ENCODE data around the gene KLLN.
"Not testable (repeated sequence)": the region's sequence is repeated elsewhere in the genome, so short reads cannot be mapped to it uniquely, and the experiment has no call there.

KLLN gene

GRCh38 chr10:87863053-87863943 is at the start of gene KLLN, which contains the start of gene PTEN:
TSS of gene KLLN (minus strand) at chr10:87863533. CDS start at chr10:87862487, 1,046 bp downstream.
TSS of gene PTEN (plus strand) at chr10:87863625. CDS start at chr10:87864470, 845 bp downstream.
- Histone ChIP-seq H3K36me3 (ENCODE audit: control insufficient read depth in 1 of 2, insufficient read depth in 2 of 2, low read length in 2 of 2) (no peaks in the 10 kb centered on the region), H3K27ac (ENCODE audit: low read length) (peak within 1 kb of the TSS; percentile 93), H3K27me3 (ENCODE audit: low read depth, low read length) (no peaks in the 10 kb centered on the region), H3K4me1 (ENCODE audit: control insufficient read depth in 1 of 2, insufficient read depth in 2 of 2, low read length in 2 of 2) (peaks cover 0 to 4% of the 10 kb centered on the region in 2 donors), H3K9me3 (ENCODE audit: control insufficient read depth in 1 of 2, low read length in 2 of 2) (no peaks in the 10 kb centered on the region), H3K4me3 (ENCODE audit: low read depth in 1 of 2, low read length in 2 of 2) (peak within 1 kb of the TSS; percentile 98 to 99)

GRCh38 chr10:87903396-87903795 is 40.1 kb upstream of the KLLN start:
- not testable (repeated sequence) for H3K9me3 ChIP-seq (ENCODE audit: control insufficient read depth in 1 of 2, low read length in 2 of 2); H3K27ac ChIP-seq (ENCODE audit: low read length); H3K27me3 ChIP-seq (ENCODE audit: low read depth, low read length)
- Histone ChIP-seq H3K4me3 (ENCODE audit: low read depth in 1 of 2, low read length in 2 of 2) (peak overlapping the region in 1 of 2 donors; percentile 5), H3K4me1 (ENCODE audit: control insufficient read depth in 1 of 2, insufficient read depth in 2 of 2, low read length in 2 of 2) (peaks cover 0 to 12% of the 10 kb centered on the region in 2 donors), H3K36me3 (ENCODE audit: control insufficient read depth in 1 of 2, insufficient read depth in 2 of 2, low read length in 2 of 2) (peaks cover 0 to 16% of the 10 kb centered on the region in 2 donors)

GRCh38 chr10:87897957-87898356 is 34.6 kb upstream of the KLLN start:
- H3K27ac ChIP-seq (ENCODE audit: low read length); H3K9me3 ChIP-seq (ENCODE audit: control insufficient read depth in 1 of 2, low read length in 2 of 2); H3K27me3 ChIP-seq (ENCODE audit: low read depth, low read length); H3K4me3 ChIP-seq (ENCODE audit: low read depth in 1 of 2, low read length in 2 of 2); H3K36me3 ChIP-seq (ENCODE audit: control insufficient read depth in 1 of 2, insufficient read depth in 2 of 2, low read length in 2 of 2): not testable (repeated sequence)
- peaks cover 5 to 12% of the 10 kb centered on the region in 2 donors for H3K4me1 ChIP-seq (ENCODE audit: control insufficient read depth in 1 of 2, insufficient read depth in 2 of 2, low read length in 2 of 2)

- no peaks in the 10 kb centered on the region for H3K36me3 ChIP-seq (ENCODE audit: control insufficient read depth in 1 of 2, insufficient read depth in 2 of 2, low read length in 2 of 2)
- H3K27ac ChIP-seq (ENCODE audit: low read length), result no peak overlapping the region
- H3K9me3 ChIP-seq (ENCODE audit: control insufficient read depth in 1 of 2, low read length in 2 of 2), result no peaks in the 10 kb centered on the region
- peaks cover 5 to 20% of the 10 kb centered on the region in 2 donors for H3K4me1 ChIP-seq (ENCODE audit: control insufficient read depth in 1 of 2, insufficient read depth in 2 of 2, low read length in 2 of 2)
- H3K27me3 ChIP-seq (ENCODE audit: low read depth, low read length), result no peaks in the 10 kb centered on the region
- H3K4me3 ChIP-seq (ENCODE audit: low read depth in 1 of 2, low read length in 2 of 2), result no peak overlapping the region
These were observed 32.9 kb upstream of the KLLN start for GRCh38 chr10:87896216-87896615.

- Histone ChIP-seq H3K4me3 (ENCODE audit: low read depth in 1 of 2, low read length in 2 of 2) (no peak overlapping the region), H3K36me3 (ENCODE audit: control insufficient read depth in 1 of 2, insufficient read depth in 2 of 2, low read length in 2 of 2) (no peaks in the 10 kb centered on the region), H3K27me3 (ENCODE audit: low read depth, low read length) (no peaks in the 10 kb centered on the region), H3K4me1 (ENCODE audit: control insufficient read depth in 1 of 2, insufficient read depth in 2 of 2, low read length in 2 of 2) (peaks cover 5 to 20% of the 10 kb centered on the region in 2 donors), H3K9me3 (ENCODE audit: control insufficient read depth in 1 of 2, low read length in 2 of 2) (no peaks in the 10 kb centered on the region), H3K27ac (ENCODE audit: low read length) (no peak overlapping the region)
These were observed 32.1 kb upstream of the KLLN start for GRCh38 chr10:87895430-87895829.

GRCh38 chr10:87887548-87888289 is 24.4 kb upstream of the KLLN start:
- H3K27ac ChIP-seq (ENCODE audit: low read length), result no peak overlapping the region
- H3K9me3 ChIP-seq (ENCODE audit: control insufficient read depth in 1 of 2, low read length in 2 of 2), result no peaks in the 10 kb centered on the region
- no peak overlapping the region for H3K4me3 ChIP-seq (ENCODE audit: low read depth in 1 of 2, low read length in 2 of 2)
- H3K36me3 ChIP-seq (ENCODE audit: control insufficient read depth in 1 of 2, insufficient read depth in 2 of 2, low read length in 2 of 2), result peaks cover 10 to 15% of the 10 kb centered on the region in 2 donors
- no peaks in the 10 kb centered on the region for H3K27me3 ChIP-seq (ENCODE audit: low read depth, low read length)
- peaks cover 0 to 21% of the 10 kb centered on the region in 2 donors for H3K4me1 ChIP-seq (ENCODE audit: control insufficient read depth in 1 of 2, insufficient read depth in 2 of 2, low read length in 2 of 2)

- H3K27me3 ChIP-seq (ENCODE audit: low read depth, low read length), result no peaks in the 10 kb centered on the region
- peaks cover 0 to 16% of the 10 kb centered on the region in 2 donors for H3K4me1 ChIP-seq (ENCODE audit: control insufficient read depth in 1 of 2, insufficient read depth in 2 of 2, low read length in 2 of 2)
- no peak overlapping the region for H3K27ac ChIP-seq (ENCODE audit: low read length)
- H3K9me3 ChIP-seq (ENCODE audit: control insufficient read depth in 1 of 2, low read length in 2 of 2), result no peaks in the 10 kb centered on the region
- H3K36me3 ChIP-seq (ENCODE audit: control insufficient read depth in 1 of 2, insufficient read depth in 2 of 2, low read length in 2 of 2), result peaks cover 10 to 15% of the 10 kb centered on the region in 2 donors
- no peak overlapping the region for H3K4me3 ChIP-seq (ENCODE audit: low read depth in 1 of 2, low read length in 2 of 2)
These were observed 23.8 kb upstream of the KLLN start for GRCh38 chr10:87887146-87887545.

GRCh38 chr10:87886635-87887034 is 23.3 kb upstream of the KLLN start:
- Histone ChIP-seq H3K4me3 (ENCODE audit: low read depth in 1 of 2, low read length in 2 of 2) (no peak overlapping the region), H3K27ac (ENCODE audit: low read length) (no peak overlapping the region), H3K9me3 (ENCODE audit: control insufficient read depth in 1 of 2, low read length in 2 of 2) (no peaks in the 10 kb centered on the region), H3K4me1 (ENCODE audit: control insufficient read depth in 1 of 2, insufficient read depth in 2 of 2, low read length in 2 of 2) (peaks cover 0 to 15% of the 10 kb centered on the region in 2 donors), H3K27me3 (ENCODE audit: low read depth, low read length) (no peaks in the 10 kb centered on the region), H3K36me3 (ENCODE audit: control insufficient read depth in 1 of 2, insufficient read depth in 2 of 2, low read length in 2 of 2) (peaks cover 10 to 15% of the 10 kb centered on the region in 2 donors)

- Histone ChIP-seq H3K9me3 (ENCODE audit: control insufficient read depth in 1 of 2, low read length in 2 of 2) (no peaks in the 10 kb centered on the region), H3K4me1 (ENCODE audit: control insufficient read depth in 1 of 2, insufficient read depth in 2 of 2, low read length in 2 of 2) (peaks cover 0 to 11% of the 10 kb centered on the region in 2 donors), H3K36me3 (ENCODE audit: control insufficient read depth in 1 of 2, insufficient read depth in 2 of 2, low read length in 2 of 2) (peaks cover 7 to 11% of the 10 kb centered on the region in 2 donors), H3K27me3 (ENCODE audit: low read depth, low read length) (no peaks in the 10 kb centered on the region), H3K4me3 (ENCODE audit: low read depth in 1 of 2, low read length in 2 of 2) (no peak overlapping the region), H3K27ac (ENCODE audit: low read length) (no peak overlapping the region)
These were observed 19.4 kb upstream of the KLLN start for GRCh38 chr10:87882555-87883294.

GRCh38 chr10:87881373-87882059 is 18.2 kb upstream of the KLLN start:
- H3K27ac ChIP-seq (ENCODE audit: low read length); H3K36me3 ChIP-seq (ENCODE audit: control insufficient read depth in 1 of 2, insufficient read depth in 2 of 2, low read length in 2 of 2); H3K9me3 ChIP-seq (ENCODE audit: control insufficient read depth in 1 of 2, low read length in 2 of 2); H3K4me1 ChIP-seq (ENCODE audit: control insufficient read depth in 1 of 2, insufficient read depth in 2 of 2, low read length in 2 of 2); H3K4me3 ChIP-seq (ENCODE audit: low read depth in 1 of 2, low read length in 2 of 2); H3K27me3 ChIP-seq (ENCODE audit: low read depth, low read length): not testable (repeated sequence)

Measured in muscle layer of duodenum (tissue), 2 donors.